HCT116 (cell line): ENCODE data around the gene COX6B2. TPM values are rescaled to one million over a fixed set of nuclear protein-coding genes. Genes with fewer than 3 reads are reported as not detected.

Experiments used
- ATAC-seq: fragments of 200-7000 bp; cut with Tn5 transposase; 2 replicates; pipeline ENCODE4 v1.9.1; 2020; ENCODE audit warnings: mild to moderate bottlenecking, moderate library complexity
- BruUV-seq: library from RNA; stranded (reverse); fragments of 400-500 nt; replicated peaks from 2 replicates; lab custom pipeline; 2021; lab: Mats Ljungman, UMichigan
- CTCF ChIA-PET: fragments of 300-600 bp; sonication (Branson Sonifier 250); formaldehyde crosslinking; loops from one replicate; lab custom pipeline; 2021; ENCODE audit warnings: antibody characterized with exemption; lab: Charles Lee
- POLR2A ChIA-PET: fragments of 300-600, 350-600 bp; sonication (Branson Sonifier 250); formaldehyde crosslinking; loops from one replicate; lab custom pipeline; 2021; ENCODE audit warnings: antibody characterized with exemption; lab: Charles Lee
- RAD21 ChIA-PET, 2 experiments: fragments of 300-600 bp; sonication (Branson Sonifier 250); formaldehyde crosslinking; loops; one replicate each; lab custom pipeline; 2023; ENCODE audit warnings: low total read pairs in 2 of 2; ENCODE audit not compliant: uncharacterized antibody in 2 of 2, unreplicated experiment in 2 of 2, low non-redundant PET in 1 of 2; lab: Charles Lee
- DNase-seq: peaks from one replicate; pipeline ENCODE4 v3.0.0-alpha.2; 2010; ENCODE audit warnings: low read depth, low spot score
- H2AFZ ChIP-seq: fragments of 200-600 bp; shearing (Covaris generic), sonication (generic); 2 replicates; pipeline ENCODE4 v1.6.1; 2017; ENCODE audit warnings: low read depth, mixed run types, mixed read lengths, antibody characterized with exemption, low read length; ENCODE audit not compliant: poor library complexity, severe bottlenecking
- H3K27ac ChIP-seq: 2 replicates; pipeline ENCODE4 v1.5.1; 2012; ENCODE audit warnings: low read depth, low read length
- H3K27me3 ChIP-seq: fragments of 200-600 bp; sonication (generic); 2 replicates; pipeline ENCODE4 v1.6.1; 2016; ENCODE audit warnings: mixed run types, low read length, mixed read lengths; ENCODE audit not compliant: insufficient read depth
- H3K36me3 ChIP-seq, 2 experiments: fragments of 200-500 bp in 1 of 2; fragments of 200-600 bp in 1 of 2; sonication (Bioruptor generic) in 1 of 2; sonication (generic) in 1 of 2; 2 replicates each; pipeline versions ENCODE4 v1.5.1 to v1.6.1; 2014 to 2016; ENCODE audit warnings: low read length in 2 of 2, inconsistent platforms in 1 of 2, mixed read lengths in 1 of 2, mixed run types in 1 of 2; ENCODE audit not compliant: insufficient read depth in 2 of 2, control insufficient read depth in 1 of 2
- H3K4me1 ChIP-seq, 2 experiments: fragments of 200-600 bp in 1 of 2; sonication (generic) in 1 of 2; 2 replicates each; pipeline versions ENCODE4 v1.5.1 to v1.6.1; 2012 to 2017; ENCODE audit warnings: low read length in 2 of 2, inconsistent platforms in 1 of 2, mild to moderate bottlenecking in 1 of 2, mixed read lengths in 1 of 2, mixed run types in 1 of 2, moderate library complexity in 1 of 2; ENCODE audit not compliant: insufficient read depth in 2 of 2, control insufficient read depth in 1 of 2
- H3K4me2 ChIP-seq: fragments of 200-600 bp; sonication (generic); 2 replicates; pipeline ENCODE4 v1.6.1; 2017; ENCODE audit warnings: mixed run types, low read length, mixed read lengths
- H3K4me3 ChIP-seq, 2 experiments: fragments of 200-600 bp in 1 of 2; sonication (generic) in 1 of 2; replicated peaks in 1 of 2; 2 replicates each; pipeline ENCODE4 v1.5.1; 2011 to 2016; ENCODE audit warnings: low read length in 2 of 2, control low read depth in 1 of 2, low read depth in 1 of 2, mild to moderate bottlenecking in 1 of 2, mixed read lengths in 1 of 2, mixed run types in 1 of 2
- H3K79me2 ChIP-seq: fragments of 200-600 bp; sonication (generic); 2 replicates; pipeline ENCODE4 v1.6.1; 2017; ENCODE audit warnings: mild to moderate bottlenecking, mixed run types, low read length, moderate library complexity, mixed read lengths; ENCODE audit not compliant: insufficient read depth
- H3K9ac ChIP-seq: fragments of 200-600 bp; sonication (generic); 2 replicates; pipeline ENCODE4 v1.6.1; 2016; ENCODE audit warnings: low read length, mixed read lengths
- H3K9me2 ChIP-seq: fragments of 200-600 bp; sonication (generic), shearing (Covaris generic); 2 replicates; pipeline ENCODE4 v1.6.1; 2017; ENCODE audit warnings: mixed run types, mild to moderate bottlenecking, moderate library complexity; ENCODE audit not compliant: insufficient read depth
- H3K9me3 ChIP-seq, 2 experiments: fragments of 200-500 bp in 1 of 2; fragments of 200-600 bp in 1 of 2; sonication (Bioruptor generic) in 1 of 2; sonication (generic) in 1 of 2; 2 replicates each; pipeline ENCODE4 v1.6.1; 2014 to 2017; ENCODE audit warnings: low read length in 2 of 2, mixed read lengths in 2 of 2, inconsistent platforms in 1 of 2, low read depth in 1 of 2, mild to moderate bottlenecking in 1 of 2, mixed run types in 1 of 2, moderate library complexity in 1 of 2; ENCODE audit not compliant: control insufficient read depth in 1 of 2, insufficient read depth in 1 of 2
- H4K20me1 ChIP-seq: fragments of 200-600 bp; sonication (generic), shearing (Covaris generic); 2 replicates; pipeline ENCODE4 v1.6.1; 2017; ENCODE audit warnings: mixed run types, mild to moderate bottlenecking, moderate library complexity; ENCODE audit not compliant: insufficient read depth
- CEBPB ChIP-seq: IDR thresholded peaks from 2 replicates; pipeline ENCODE4 v1.6.1; 2012; ENCODE audit warnings: low read depth
- ELF1 ChIP-seq: IDR thresholded peaks from 2 replicates; pipeline ENCODE4 v1.6.1; 2012; ENCODE audit warnings: low read depth, borderline replicate concordance
- EZH2 ChIP-seq: fragments of 200-600 bp; sonication (generic); IDR thresholded peaks from 2 replicates; pipeline ENCODE4 v1.6.1; 2017; ENCODE audit warnings: antibody characterized with exemption, mixed run types
- EZH2phosphoT487 ChIP-seq: fragments of 200-600 bp; IDR thresholded peaks from 2 replicates; pipeline ENCODE4 v1.6.1; 2018; ENCODE audit warnings: antibody characterized with exemption, borderline replicate concordance
- FOSL1 ChIP-seq: IDR thresholded peaks from 2 replicates; pipeline ENCODE4 v1.6.1; 2012; ENCODE audit warnings: low read depth
- MAX ChIP-seq: IDR thresholded peaks from 2 replicates; pipeline ENCODE4 v1.6.1; 2012
- POLR2A ChIP-seq: IDR thresholded peaks from 2 replicates; pipeline ENCODE4 v1.7.0; 2011; ENCODE audit warnings: borderline replicate concordance; ENCODE audit not compliant: insufficient read depth, insufficient read length; ENCODE audit errors: extremely low read depth
- REST ChIP-seq: IDR thresholded peaks from 2 replicates; pipeline ENCODE4 v1.6.1; 2012; ENCODE audit warnings: low read depth
- YY1 ChIP-seq: IDR thresholded peaks from 2 replicates; pipeline ENCODE4 v1.6.1; 2011; ENCODE audit warnings: low read length, low read depth, moderate library complexity, mild to moderate bottlenecking; ENCODE audit not compliant: insufficient replicate concordance; ENCODE audit errors: extremely low read depth
- ZBTB33 ChIP-seq: IDR thresholded peaks from 2 replicates; pipeline ENCODE4 v1.6.1; 2011; ENCODE audit warnings: mild to moderate bottlenecking, low read length, moderate library complexity; ENCODE audit not compliant: insufficient replicate concordance; ENCODE audit errors: extremely low read depth
- intact Hi-C: fragments of 100-400 bp; cut with micrococcal nuclease; formaldehyde crosslinking; loops from 2 replicates; pipeline ENCODE4 v1.10.0; 2022
- total RNA-seq: library from RNA; stranded (reverse); gene quantifications from one replicate; pipeline ENCODE4 v1.2.1, GENCODE V29; 2021; ENCODE audit not compliant: unreplicated experiment
- TF ChIP-seq, protein P1 (sequence below): IDR thresholded peaks from 2 replicates; pipeline ENCODE4 v1.6.1; 2012

The COX6B2 gene
- total RNA-seq, 1 experiment from 2014 or later, result 2.4 TPM

GRCh38 chr19:55322204-55322885 lies 32.2 kb downstream of the COX6B2 start:
- H3K4me2 ChIP-seq, result no peak overlapping the region
- no peak overlapping the region for H2AFZ ChIP-seq
- no peaks in the 10 kb centered on the region for H4K20me1 ChIP-seq
- DNase-seq (no peak), ATAC-seq (no peak)
- H3K27me3 ChIP-seq, result no peaks in the 10 kb centered on the region
- no peaks in the 10 kb centered on the region for H3K36me3 ChIP-seq
- no peaks in the 10 kb centered on the region for H3K9me3 ChIP-seq
- ChIA-PET RAD21 (no interaction called here), POLR2A (no interaction called here), CTCF (interaction anchor here (2.6 kb wide), 1 partner anchor 20 kb away, joined by 12 read pairs; no protein-coding TSS in a partner anchor)
- intact Hi-C loops, result no loop called here
- peaks cover 1 to 2% of the 10 kb centered on the region in 2 experiments; a peak in 3 of 4 replicates for H3K4me1 ChIP-seq
- no peak overlapping the region for H3K4me3 ChIP-seq
- no TSS peak for BruUV-seq
- no peak for TF ChIP-seq REST
- no peak for TF ChIP-seq POLR2A
- TF ChIP-seq YY1, result no peak
- TF ChIP-seq, protein P1, sequence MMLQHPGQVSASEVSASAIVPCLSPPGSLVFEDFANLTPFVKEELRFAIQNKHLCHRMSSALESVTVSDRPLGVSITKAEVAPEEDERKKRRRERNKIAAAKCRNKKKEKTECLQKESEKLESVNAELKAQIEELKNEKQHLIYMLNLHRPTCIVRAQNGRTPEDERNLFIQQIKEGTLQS, result no peak
- no peak for TF ChIP-seq FOSL1
- TF ChIP-seq MAX, result no peak
- TF ChIP-seq ELF1, result no peak
- TF ChIP-seq EZH2, result no peak
- TF ChIP-seq ZBTB33, result no peak
- TF ChIP-seq CEBPB, result no peak
- no peak for TF ChIP-seq EZH2phosphoT487
- no peaks in the 10 kb centered on the region for H3K9me2 ChIP-seq
- no peaks in the 10 kb centered on the region for H3K79me2 ChIP-seq
- H3K27ac ChIP-seq, result no peak overlapping the region
- H3K9ac ChIP-seq, result no peak overlapping the region
